ENCODE data around the gene TMSB10. TPM values are rescaled to one million over a fixed set of nuclear protein-coding genes. Genes with fewer than 3 reads are reported as not detected.
"Not testable (repeated sequence)": the region's sequence is repeated elsewhere in the genome, so short reads cannot be mapped to it uniquely, and the experiment has no call there.

Gene TMSB10
- total and polyA plus RNA-seq, 9 donors = 1,195 to 3,326 (median 1,572) TPM

GRCh38 chr2:84945838-84946203 is 40.4 kb downstream of the TMSB10 start:
- not testable (repeated sequence) for H3K4me3 ChIP-seq (ENCODE audit: low read length); H3K27me3 ChIP-seq (ENCODE audit: control insufficient read depth, insufficient read depth, low read length); DNase-seq; H3K36me3 ChIP-seq (ENCODE audit: control insufficient read depth, insufficient read depth, low read length); H3K9me3 ChIP-seq (replicated peaks; ENCODE audit: control insufficient read depth, low read depth, low read length); H3K4me1 ChIP-seq (ENCODE audit: control insufficient read depth, insufficient read depth, low read length); H3K27ac ChIP-seq (ENCODE audit: low read length)
- 75% methylated on average over 1 of the region's 3 CpGs for WGBS (ENCODE audit: insufficient coverage)

GRCh38 chr2:84946204-84947009 is 41.0 kb downstream of the TMSB10 start:
- Histone ChIP-seq H3K9me3 (replicated peaks; ENCODE audit: control insufficient read depth, low read depth, low read length) (no peaks in the 10 kb centered on the region), H3K27me3 (ENCODE audit: control insufficient read depth, insufficient read depth, low read length) (no peaks in the 10 kb centered on the region), H3K4me1 (ENCODE audit: control insufficient read depth, insufficient read depth, low read length) (no peaks in the 10 kb centered on the region), H3K36me3 (ENCODE audit: control insufficient read depth, insufficient read depth, low read length) (no peaks in the 10 kb centered on the region), H3K27ac (ENCODE audit: low read length) (no peak overlapping the region), H3K4me3 (ENCODE audit: low read length) (no peak overlapping the region)
- no peak for DNase-seq
- 75% methylated on average over 3 of the region's 12 CpGs for WGBS (ENCODE audit: insufficient coverage)

- DNase-seq = no peak
- no peaks in the 10 kb centered on the region for H3K27me3 ChIP-seq (ENCODE audit: control insufficient read depth, insufficient read depth, low read length)
- no peaks in the 10 kb centered on the region for H3K4me1 ChIP-seq (ENCODE audit: control insufficient read depth, insufficient read depth, low read length)
- no peaks in the 10 kb centered on the region for H3K36me3 ChIP-seq (ENCODE audit: control insufficient read depth, insufficient read depth, low read length)
- no peak overlapping the region for H3K27ac ChIP-seq (ENCODE audit: low read length)
- H3K9me3 ChIP-seq (replicated peaks; ENCODE audit: control insufficient read depth, low read depth, low read length) = no peaks in the 10 kb centered on the region
- H3K4me3 ChIP-seq (ENCODE audit: low read length) = no peak overlapping the region
- WGBS (ENCODE audit: insufficient coverage) = 94% methylated on average over 5 of the region's 10 CpGs
These were observed 41.6 kb downstream of the TMSB10 start for GRCh38 chr2:84947010-84947593.

GRCh38 chr2:84953535-84953934 is 48.1 kb downstream of the TMSB10 start:
- no peaks in the 10 kb centered on the region for H3K9me3 ChIP-seq (replicated peaks; ENCODE audit: control insufficient read depth, low read depth, low read length)
- H3K4me3 ChIP-seq (ENCODE audit: low read length) = no peak overlapping the region
- H3K27ac ChIP-seq (ENCODE audit: low read length) = no peak overlapping the region
- no peaks in the 10 kb centered on the region for H3K36me3 ChIP-seq (ENCODE audit: control insufficient read depth, insufficient read depth, low read length)
- DNase-seq = no peak
- peaks cover 8% of the 10 kb centered on the region for H3K4me1 ChIP-seq (ENCODE audit: control insufficient read depth, insufficient read depth, low read length)
- 58% methylated on average over 2 of the region's 3 CpGs for WGBS (ENCODE audit: insufficient coverage)
- no peaks in the 10 kb centered on the region for H3K27me3 ChIP-seq (ENCODE audit: control insufficient read depth, insufficient read depth, low read length)

- Histone ChIP-seq H3K4me1 (ENCODE audit: control insufficient read depth, insufficient read depth, low read length) (peaks cover 8% of the 10 kb centered on the region), H3K4me3 (ENCODE audit: low read length) (no peak overlapping the region), H3K27ac (ENCODE audit: low read length) (no peak overlapping the region), H3K36me3 (ENCODE audit: control insufficient read depth, insufficient read depth, low read length) (no peaks in the 10 kb centered on the region), H3K27me3 (ENCODE audit: control insufficient read depth, insufficient read depth, low read length) (no peaks in the 10 kb centered on the region), H3K9me3 (replicated peaks; ENCODE audit: control insufficient read depth, low read depth, low read length) (no peaks in the 10 kb centered on the region)
- no peak for DNase-seq
- 84% methylated on average over 6 of the region's 6 CpGs for WGBS (ENCODE audit: insufficient coverage)
These were observed 48.9 kb downstream of the TMSB10 start for GRCh38 chr2:84954329-84954728.

Other genes with a start within 250 kb of the TMSB10 start
- gene TRABD2A, start 24.6 kb upstream of the TMSB10 start, total RNA-seq = 0.22 TPM
- gene TRABD2A, start 24.6 kb upstream of the TMSB10 start, polyA plus RNA-seq (ENCODE audit: insufficient read depth in 1 of 8, insufficient read length in 8 of 8, low replicate concordance in 1 of 8) = 1 to 10 TPM in 1 of 8 donors, under 1 TPM in 7; 0.07 to 1.3 (median 0.23) TPM
- gene KCMF1, start 65.5 kb downstream of the TMSB10 start, total RNA-seq = 38.0 TPM
- gene KCMF1, start 65.5 kb downstream of the TMSB10 start, polyA plus RNA-seq (ENCODE audit: insufficient read depth in 1 of 8, insufficient read length in 8 of 8, low replicate concordance in 1 of 8) = 10 to 100 TPM; 37.3 to 42.0 (median 39.1) TPM
- gene TCF7L1, start 227.7 kb downstream of the TMSB10 start, total RNA-seq = 5.1 TPM
- 10 to 100 TPM; 30.8 to 53.1 (median 42.5) TPM for gene TCF7L1, start 227.7 kb downstream of the TMSB10 start, polyA plus RNA-seq (ENCODE audit: insufficient read depth in 1 of 8, insufficient read length in 8 of 8, low replicate concordance in 1 of 8)